Measurements from ENCODE around the gene RPS21. TPM values are rescaled to one million over a fixed set of nuclear protein-coding genes. Genes with fewer than 3 reads are reported as not detected.

The RPS21 gene
- total RNA-seq, 4 donors from 2014 or later, result 1,582 to 2,182 (median 2,056) TPM

DNA sequence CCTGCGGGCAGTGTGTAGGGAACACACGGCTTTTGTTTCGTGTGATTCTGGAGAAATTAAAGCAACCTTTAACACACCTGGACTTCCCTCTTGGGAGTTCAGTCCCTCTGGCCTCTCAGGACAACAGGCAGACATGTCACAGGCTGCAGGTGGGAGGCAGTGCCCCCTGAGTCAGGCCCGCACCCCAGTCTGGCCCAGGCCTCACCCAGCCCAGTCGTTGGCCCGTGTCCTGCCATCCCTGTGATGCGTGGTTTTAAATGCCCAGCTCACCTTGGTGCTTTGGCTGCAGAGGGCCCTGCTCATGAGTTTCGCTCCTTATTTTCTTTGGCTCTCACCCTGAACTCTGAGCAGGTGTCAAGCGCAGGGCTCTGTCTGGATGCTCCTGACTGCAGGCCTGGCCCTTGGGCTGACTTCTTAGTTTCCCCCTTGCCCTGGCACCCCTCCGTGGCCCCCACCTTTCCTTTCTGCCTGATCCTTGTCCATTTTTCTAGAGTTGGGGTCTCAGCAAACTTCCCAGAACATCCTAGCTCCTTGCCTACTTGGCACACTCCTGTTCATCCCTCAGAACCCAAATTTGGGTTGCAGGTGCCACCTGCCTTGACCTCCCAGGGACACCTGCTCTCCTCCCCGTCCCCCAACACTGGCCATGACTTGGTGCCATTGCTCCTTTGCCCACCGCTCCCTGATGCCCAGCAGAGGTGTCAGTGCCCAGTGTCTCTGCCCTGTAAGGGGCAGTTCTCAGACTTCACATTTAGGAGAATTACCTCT lies 22.4 kb downstream of the RPS21 start:
- ATAC-seq (ENCODE audit: low FRiP score) (no peak), DNase-seq (ENCODE audit: low spot score) (no peak)
- TF ChIP-seq, protein P1, sequence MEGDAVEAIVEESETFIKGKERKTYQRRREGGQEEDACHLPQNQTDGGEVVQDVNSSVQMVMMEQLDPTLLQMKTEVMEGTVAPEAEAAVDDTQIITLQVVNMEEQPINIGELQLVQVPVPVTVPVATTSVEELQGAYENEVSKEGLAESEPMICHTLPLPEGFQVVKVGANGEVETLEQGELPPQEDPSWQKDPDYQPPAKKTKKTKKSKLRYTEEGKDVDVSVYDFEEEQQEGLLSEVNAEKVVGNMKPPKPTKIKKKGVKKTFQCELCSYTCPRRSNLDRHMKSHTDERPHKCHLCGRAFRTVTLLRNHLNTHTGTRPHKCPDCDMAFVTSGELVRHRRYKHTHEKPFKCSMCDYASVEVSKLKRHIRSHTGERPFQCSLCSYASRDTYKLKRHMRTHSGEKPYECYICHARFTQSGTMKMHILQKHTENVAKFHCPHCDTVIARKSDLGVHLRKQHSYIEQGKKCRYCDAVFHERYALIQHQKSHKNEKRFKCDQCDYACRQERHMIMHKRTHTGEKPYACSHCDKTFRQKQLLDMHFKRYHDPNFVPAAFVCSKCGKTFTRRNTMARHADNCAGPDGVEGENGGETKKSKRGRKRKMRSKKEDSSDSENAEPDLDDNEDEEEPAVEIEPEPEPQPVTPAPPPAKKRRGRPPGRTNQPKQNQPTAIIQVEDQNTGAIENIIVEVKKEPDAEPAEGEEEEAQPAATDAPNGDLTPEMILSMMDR (IDR thresholded peaks at IDR 0.05), result no peak

DNA sequence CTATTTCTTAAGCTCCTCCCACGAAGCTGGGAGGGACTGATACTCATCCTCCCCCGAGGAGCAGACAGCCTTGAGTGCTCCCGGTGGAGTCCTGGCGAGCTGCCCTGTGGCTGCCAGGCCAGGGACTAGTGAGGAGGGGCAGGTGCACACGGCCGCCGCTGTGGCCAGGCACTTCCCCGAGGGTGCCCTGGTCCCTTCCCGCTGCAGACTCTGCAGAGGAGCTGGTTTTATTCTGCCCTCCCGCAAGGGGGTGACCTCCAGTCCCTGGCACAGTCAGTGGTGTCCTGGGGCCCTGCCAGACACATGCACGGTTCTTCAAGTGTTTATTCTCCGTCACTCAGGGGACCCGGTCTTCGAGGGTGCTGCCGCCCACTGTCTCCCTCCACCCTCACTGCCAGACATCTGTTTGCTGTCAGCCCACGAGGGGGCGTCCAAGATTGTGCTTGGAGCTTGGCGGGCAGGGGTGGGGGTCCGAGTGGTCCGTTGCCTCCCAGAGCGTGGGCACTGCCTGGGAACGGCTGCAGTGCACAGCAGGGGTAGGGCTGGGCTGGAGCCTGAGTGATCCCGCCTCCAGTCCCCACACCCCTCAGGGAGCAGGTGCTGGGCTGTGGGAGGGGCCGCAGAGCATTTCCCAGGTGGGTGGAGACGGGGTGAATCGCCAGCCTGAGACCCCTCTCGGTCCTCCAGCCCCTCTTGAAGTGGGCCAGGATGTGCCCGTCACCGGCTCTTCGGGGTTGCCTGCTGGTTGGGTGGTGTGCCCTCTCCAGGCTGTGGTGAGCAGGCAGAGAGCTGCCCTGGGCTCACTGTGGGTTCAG lies 23.2 kb downstream of the RPS21 start:
- DNase-seq (ENCODE audit: low spot score), result no peak
- TF ChIP-seq, protein P1 (IDR thresholded peaks at IDR 0.05), result no peak
- ATAC-seq (ENCODE audit: low FRiP score), result no peak

DNA sequence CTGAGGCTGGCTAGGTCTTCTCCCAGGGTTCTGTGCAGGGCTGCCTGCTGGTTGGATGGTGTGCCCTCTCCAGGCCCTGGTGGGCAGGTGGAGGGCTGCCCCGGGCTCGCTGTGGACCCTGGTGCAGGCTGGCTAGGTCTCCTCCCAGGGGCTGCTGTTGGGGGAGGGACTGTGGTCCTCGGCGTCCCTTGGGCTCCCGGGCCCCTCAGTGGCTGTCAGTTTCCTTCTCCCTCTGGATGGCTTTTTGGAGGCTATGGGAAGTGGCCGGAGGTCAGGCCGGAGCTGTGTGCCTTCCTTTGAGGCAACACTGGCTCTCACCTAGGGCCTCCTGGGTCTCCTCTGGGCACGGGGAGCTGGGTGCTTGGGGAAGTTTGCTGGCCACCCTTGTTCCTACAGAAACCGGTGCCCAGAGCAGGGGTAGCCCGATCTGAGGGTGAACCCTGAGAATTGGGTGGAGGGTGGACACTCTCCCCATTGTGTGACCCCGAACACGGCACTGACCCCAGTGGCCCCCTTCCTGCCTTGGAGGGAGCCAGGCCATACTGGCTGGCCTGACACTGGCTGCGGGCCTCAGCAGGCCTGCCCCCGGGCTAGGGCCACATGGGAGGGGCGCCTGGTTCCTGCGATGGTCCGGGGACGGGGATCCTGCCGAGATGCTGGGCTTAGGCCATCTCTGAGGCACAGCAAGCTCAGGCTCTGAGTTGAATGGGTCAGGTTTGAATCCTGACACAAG lies 24.0 kb downstream of the RPS21 start:
- no peak for ATAC-seq (ENCODE audit: low FRiP score)
- no peak for DNase-seq (ENCODE audit: low spot score)
- TF ChIP-seq, protein P1 (IDR thresholded peaks at IDR 0.05), result no peak

DNA sequence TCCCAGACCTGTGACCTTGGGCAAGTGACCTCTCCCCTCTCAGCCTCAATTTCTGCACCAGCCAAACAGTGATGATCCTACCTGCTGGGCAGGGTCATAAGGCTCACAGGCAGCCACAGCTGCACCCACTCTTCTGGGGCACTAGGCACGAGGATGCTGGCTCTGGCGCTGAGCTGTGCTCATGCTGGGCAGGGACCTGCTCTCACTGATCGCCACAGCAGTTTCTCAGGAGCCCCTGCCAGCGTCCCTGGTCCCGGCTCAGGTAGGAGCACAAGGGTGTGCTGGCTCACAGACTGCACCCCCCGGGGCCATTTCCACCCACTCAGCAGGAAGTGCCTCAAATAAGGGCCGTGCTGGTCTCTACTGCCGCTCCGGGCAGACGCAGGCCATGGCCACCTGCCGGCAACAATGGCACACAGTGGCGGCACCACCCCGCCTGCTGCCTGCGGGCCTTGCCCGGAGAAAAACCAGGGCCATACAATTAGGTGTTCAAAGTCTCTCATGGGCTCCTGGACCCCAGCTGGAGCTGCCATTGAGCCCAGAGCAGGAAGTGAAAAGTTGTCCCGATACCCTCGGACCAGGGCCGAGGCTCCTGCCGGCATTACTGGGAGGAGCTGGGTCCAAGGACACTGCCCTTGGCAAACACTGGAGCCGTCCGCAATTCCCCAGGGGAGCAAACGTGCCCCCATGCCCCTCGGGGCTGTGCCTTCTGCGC lies 24.7 kb downstream of the RPS21 start:
- DNase-seq (ENCODE audit: low spot score) (no peak), ATAC-seq (ENCODE audit: low FRiP score) (no peak)
- TF ChIP-seq, protein P1 (IDR thresholded peaks at IDR 0.05), result no peak

DNA sequence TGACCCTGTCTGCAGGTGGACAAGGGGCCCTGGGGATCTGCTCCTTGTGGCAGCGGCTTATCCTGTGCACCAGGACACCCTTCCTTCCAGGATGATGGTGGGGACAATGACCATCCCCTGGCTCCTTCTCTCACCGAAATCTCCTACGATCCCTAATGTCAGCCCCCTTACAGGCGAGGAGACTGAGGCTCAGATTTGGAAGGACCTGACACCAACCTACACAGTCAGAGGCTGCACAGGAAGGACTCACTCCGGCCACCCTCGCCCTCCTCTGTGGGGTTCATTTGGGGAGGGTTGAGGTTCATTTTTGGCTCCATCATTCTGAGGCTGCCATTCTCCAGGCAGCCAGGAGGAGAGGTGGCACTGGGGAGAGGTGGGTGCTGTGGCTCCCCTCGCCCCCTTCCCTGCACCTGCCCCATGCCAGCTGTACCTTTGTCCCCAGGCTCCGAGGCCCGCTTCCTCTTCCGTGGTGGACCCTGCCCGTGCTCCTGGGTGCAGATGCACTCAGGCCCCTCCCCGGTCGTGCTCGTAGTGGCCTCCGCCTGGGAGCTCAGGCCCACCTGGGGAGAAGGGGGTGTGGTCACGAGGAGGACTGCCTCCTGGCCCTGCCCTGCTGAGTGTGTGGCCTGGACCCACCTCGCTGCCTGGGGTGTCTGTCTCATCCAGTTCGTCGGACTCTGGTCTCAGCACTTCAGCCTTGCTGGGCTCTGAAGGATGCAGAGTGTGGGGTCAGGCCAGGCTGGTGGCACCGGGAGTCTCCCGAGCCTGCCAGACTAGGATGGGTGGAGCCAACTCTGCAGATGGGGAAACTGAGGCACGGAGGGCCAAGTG lies 25.5 kb downstream of the RPS21 start:
- DNase-seq (ENCODE audit: low spot score) (no peak), ATAC-seq (ENCODE audit: low FRiP score) (no peak)
- TF ChIP-seq, protein P1 (IDR thresholded peaks at IDR 0.05), result no peak
